H54 (cell line): ENCODE data around the gene CTNNA3.

ENCODE experiments used
- DNase-seq: peaks from one replicate; pipeline ENCODE4 v3.0.0; 2011; ENCODE audit warnings: low spot score, mixed read lengths; ENCODE audit not compliant: insufficient read length
- FAIRE-seq: peaks from 3 replicates; lab custom pipeline; 2011; peaks lifted over from hg19 to GRCh38; lab: Jason Lieb, UNC
- POLR2A ChIP-seq: IDR thresholded peaks from 2 replicates; pipeline ENCODE4 v1.6.1; 2011; ENCODE audit warnings: low read depth, mild to moderate bottlenecking, low read length

The CTNNA3 gene

DNA sequence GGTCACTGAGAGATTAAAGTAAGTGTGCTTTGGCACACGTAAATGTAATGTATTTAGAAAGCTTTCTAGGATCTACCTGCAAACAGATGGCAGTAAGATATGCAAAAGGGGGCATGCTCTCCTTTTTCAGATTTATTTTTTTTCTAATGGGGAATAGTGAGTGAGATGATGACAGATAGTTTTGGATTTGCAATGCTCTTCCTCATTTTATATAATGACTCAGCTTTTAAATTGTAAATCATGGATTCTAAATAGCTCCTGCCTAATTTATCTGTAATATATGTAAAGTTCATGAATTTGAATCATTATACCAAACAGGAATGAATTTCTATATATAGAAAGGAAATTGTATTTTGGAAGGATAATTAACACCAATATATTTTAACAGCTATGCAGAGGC, 1731.8 kb downstream of the CTNNA3 start:
- DNase-seq (no peak), FAIRE-seq (no peak)
- TF ChIP-seq POLR2A, result no peak

DNA sequence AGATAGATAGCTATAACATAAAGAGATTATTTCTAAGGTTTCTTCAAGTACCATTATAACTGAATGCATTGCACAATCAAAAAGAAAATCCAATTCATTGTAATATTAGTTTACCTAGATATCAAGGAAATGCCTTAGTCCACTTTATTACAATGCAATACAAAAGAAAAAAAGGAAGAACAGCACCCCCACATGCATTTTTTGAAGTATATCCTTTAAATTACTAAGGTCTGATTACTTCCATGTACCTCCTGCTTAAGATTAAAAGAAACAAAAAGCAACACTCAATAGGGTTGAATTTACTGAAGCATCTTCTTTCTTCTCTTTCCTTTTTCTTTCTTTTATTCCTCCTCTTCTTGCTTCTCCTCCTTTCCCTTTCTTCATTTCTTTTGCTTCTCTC, 1743.9 kb downstream of the CTNNA3 start:
- no peak for TF ChIP-seq POLR2A
- DNase-seq, result no peak
- FAIRE-seq, result no peak

DNA sequence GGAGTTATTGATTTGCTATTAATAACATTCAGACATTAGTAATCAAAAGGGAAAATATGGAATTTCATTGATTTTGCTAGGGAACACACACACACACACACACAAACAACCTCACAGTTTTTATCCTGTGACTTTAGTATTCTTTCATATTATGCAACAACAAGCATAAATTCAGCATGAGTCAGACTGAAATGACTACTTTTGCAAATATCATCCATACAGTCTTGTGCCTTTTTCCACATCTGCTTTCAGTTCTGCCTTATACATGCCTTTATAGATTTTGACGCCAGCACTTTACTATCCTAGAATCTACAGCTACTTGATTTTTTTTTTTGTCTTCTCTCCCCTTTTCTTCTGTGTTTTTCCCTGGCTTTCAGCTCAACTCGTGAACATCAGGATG, 1745.9 kb downstream of the CTNNA3 start:
- DNase-seq, result no peak
- FAIRE-seq, result peak; percentile 95
- TF ChIP-seq POLR2A, result no peak

DNA sequence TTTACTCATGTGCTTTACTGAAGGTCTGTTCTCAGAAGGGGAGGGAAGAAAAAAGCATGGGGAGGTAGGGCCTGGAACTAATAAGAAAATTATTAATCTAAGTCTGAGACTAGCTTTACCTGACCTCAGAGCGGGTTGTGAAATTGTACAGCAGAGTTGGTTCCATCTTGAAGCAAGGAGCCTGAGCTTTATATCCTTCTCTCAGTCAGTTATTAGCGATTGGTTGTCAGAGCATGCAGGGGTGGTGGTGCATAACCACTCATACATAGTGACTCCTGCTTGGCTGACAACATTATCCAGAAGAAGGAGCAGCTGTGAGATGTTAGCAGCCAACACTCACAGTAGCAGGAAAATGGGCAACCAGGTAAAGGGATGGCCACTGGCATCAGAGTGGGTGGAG, 1746.5 kb downstream of the CTNNA3 start:
- no peak for FAIRE-seq
- TF ChIP-seq POLR2A, result no peak
- no peak for DNase-seq

- FAIRE-seq, result peak; percentile 82
- DNase-seq, result no peak
- TF ChIP-seq POLR2A, result no peak
Observed at GRCh38 chr10:65945061-65945460, 1750.9 kb downstream of the CTNNA3 start.

DNA sequence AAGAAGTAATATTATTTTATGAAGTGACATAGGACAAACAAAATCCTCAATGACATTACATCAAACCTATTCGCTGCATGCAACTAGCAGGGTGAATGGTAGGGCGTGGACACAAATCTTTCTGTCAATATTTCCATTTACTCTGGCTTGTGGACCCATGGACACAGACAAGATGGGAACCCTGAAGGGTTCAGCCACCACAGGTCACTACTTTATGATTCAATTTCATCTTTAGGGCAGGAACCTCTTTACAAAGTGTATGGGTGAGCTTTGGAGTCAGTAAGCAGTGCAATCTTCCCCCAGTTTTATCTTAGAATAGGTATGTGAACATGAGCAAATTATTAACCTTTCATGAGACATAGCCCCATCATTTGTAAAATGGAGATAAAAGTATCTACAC, 1752.5 kb downstream of the CTNNA3 start:
- DNase-seq, result no peak
- no peak for FAIRE-seq
- no peak for TF ChIP-seq POLR2A

DNA sequence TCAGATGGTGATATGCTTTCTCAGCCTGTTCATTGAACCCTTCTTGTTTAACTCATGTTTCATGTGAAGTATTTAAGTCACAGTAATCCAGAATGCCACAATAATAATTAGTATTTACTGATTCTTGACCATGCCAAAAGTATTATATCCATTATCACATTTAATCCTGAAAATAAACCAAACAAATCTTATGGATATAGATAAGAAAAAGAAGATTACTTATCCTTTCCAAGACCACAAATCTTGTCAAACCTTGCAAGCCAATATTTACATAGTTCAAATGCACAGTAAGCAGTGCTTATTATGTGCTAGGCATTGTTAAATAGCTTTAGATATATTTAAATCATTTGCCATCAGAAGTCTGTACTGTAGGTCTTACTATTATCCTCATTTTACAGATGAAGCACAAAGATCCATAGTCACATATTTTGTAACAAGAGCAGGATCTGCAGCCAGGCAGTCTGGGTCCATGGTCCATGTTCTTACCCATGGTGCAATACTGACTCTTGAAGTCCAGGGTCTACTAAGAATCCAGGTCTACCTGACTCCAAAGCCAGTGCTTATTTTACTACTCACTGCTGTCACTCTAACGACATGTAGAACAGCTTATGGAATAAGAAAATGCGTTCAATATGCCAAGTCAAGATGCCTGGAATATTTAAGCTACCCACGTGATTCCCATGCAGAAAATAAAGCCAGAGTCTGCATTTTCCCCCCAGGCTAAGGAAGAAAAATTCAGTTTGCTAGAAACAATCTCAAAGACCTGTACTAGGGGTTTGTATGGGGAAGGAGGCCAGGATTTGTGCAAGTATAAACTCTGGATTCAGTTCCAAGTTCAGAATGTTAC, 1755.0 kb downstream of the CTNNA3 start:
- no peak for TF ChIP-seq POLR2A
- no peak for DNase-seq
- FAIRE-seq, result no peak

DNA sequence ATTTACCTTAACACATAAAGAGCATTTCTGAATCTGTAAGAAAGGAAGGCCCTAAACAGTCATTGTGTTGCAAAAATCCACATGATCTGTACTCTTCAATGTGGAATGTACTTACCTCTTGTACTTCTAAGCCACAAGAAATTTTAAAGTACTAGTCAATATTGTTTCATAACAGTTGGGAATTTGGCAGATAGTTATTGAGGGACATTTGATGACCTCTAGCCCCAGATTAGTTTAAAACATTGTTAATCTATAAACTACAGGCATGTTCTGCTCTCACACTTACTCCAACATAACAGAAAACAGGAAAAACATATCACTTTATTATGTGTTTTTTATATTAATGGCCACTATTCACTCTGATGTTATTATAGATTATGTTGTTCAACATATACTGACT, 1755.9 kb downstream of the CTNNA3 start:
- TF ChIP-seq POLR2A, result no peak
- FAIRE-seq, result no peak
- no peak for DNase-seq

DNA sequence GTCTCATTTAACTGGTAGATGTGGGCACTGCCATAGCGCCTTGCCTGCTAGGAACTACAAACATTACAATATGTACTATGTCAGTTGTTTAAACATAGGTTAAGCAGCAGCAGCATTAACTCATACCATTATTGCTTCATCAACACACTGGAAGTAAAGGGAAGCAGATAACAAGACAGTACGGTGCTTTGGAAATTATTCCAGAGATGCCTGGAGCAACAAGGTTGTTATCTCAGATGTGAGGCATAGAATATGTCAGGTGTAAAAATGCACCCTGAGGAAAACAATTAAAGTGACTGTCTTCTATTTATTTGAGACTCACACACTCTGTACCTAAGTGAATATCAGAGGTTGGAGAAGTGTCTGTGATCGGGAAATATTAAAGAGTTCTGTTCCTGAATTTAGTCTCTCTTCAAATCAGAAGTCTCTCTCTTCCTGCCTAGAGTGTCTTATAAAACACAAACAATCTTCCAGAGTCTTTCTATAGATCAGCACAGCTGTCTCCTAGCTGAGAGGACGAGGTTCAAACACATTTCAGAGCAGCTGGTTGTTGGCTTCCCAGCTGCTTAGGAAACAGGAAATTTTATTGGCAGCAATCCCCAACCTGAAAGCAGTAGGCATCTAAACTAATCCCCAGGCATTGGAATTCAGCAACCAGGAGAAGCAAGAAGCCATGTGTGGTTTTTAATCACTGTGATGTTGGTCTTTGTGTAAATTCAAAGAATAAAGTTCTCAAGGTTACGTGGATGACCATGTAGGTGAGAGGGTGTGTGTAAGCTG, 1764.5 kb downstream of the CTNNA3 start:
- FAIRE-seq (peak; percentile 33), DNase-seq (no peak)
- TF ChIP-seq POLR2A, result no peak

DNA sequence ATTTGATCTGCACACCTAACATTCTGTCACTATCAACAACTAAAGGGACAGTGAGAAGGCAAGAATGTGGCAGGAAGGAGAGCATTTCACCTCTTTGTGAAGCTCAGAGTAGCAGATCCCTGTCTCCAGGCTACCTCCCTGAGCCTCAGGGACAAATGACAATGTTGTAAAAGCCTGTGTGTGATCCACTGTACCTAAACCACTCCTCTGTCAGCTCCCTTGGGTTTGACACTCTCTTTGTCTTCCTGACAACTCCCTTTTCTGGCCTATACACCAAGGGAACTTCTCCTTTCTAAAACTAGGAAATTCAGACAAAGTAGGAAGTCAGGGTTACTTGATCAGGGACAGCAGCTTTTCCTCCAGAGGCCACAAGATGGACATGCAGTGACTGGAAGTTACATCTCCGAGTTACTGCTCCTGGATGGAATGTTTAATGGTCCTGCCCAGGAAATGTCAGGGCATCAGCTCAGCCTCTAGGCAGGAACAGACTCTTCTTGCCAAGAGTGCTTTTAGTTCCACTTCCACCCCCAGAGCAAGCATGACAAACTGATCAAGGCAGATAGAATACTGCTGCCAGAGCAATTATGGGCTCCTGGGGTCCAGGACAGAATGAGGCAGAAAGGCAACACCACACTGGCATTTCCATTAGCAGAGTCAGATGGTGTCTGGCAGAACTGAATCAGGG, 1784.7 kb downstream of the CTNNA3 start:
- no peak for TF ChIP-seq POLR2A
- DNase-seq, result no peak
- FAIRE-seq, result no peak

DNA sequence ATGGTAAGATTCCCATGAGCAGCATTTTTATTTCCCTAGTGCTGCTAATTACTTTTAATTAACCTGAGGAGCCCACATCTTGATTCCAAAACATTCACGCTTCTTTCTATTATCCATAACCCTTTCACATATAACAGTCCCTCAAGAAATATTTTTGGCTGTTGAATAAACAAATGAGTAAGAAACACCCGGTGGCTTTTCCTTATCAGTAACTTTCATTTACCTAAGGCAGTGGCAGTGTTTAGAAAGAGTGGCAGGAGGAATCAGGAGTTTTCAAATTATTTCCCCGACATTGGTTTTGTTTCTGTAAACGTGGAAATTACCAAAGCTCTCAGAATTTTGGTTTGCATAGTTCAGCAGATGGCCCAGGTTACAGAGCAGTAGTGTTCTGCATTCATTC, 1785.8 kb downstream of the CTNNA3 start:
- FAIRE-seq, result no peak
- DNase-seq, result no peak
- no peak for TF ChIP-seq POLR2A

DNA sequence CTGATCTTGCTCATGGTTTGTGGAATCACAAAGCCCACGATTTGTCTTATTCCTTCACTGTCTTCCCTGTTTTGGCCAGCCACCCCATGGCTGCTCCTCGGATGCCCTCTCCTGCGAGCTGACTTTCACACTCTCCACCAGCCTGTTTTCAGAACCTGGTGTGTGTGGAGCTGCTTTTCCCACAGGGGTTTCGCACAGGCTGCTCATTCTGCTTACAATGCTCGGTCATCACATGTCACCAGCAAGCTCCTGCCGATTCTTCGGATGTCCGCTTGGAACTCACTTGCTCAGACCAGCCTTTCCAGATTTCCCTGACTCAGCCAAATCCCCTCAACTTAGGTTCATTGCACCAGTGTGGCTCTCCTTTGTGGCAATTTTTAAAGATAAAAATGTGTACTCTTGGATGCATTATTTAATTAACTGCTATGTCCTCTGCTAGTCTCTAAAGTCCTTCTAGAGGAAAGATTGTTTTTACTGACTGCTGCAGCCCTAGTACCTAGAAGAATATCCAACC, 1788.7 kb downstream of the CTNNA3 start:
- no peak for DNase-seq
- no peak for TF ChIP-seq POLR2A
- no peak for FAIRE-seq

GRCh38 chr10:65903620-65904019, 1792.4 kb downstream of the CTNNA3 start:
- DNase-seq (no peak), FAIRE-seq (no peak)
- no peak for TF ChIP-seq POLR2A

DNA sequence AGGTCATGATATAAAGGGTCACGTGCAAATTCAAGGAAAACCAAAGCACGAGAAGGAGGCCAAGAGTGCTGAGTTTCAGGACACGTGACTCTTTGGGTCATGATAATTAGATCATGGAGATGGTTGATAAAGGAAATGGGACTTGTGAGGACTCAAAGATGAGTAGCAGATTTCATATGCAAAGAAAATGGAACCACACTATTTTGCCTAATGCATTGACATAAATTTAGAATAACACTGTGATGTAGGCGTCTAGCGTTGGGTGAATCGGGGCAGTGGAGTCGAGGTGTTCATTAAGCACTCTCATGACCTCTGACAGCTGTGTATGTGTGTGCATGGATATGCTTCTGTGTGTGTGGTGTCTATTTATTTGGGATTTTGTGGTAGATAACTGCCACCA, 1795.7 kb downstream of the CTNNA3 start:
- DNase-seq, result no peak
- TF ChIP-seq POLR2A, result no peak
- FAIRE-seq, result no peak
